Activated CD8-positive, alpha-beta memory T cell treated with anti-CD3 and anti-CD28 coated beads, Interleukin-2, amount 50 U/mL, for 1 hour (primary cell): ENCODE results near the gene HBB.
"Not testable (repeated sequence)": the region's sequence is repeated elsewhere in the genome, so short reads cannot be mapped to it uniquely, and the experiment has no call there.

Experiments used
- DNase-seq: peaks from one replicate; pipeline ENCODE4 v3.0.0-alpha.2; 2020; ENCODE audit errors: extremely low read depth

HBB gene

DNA sequence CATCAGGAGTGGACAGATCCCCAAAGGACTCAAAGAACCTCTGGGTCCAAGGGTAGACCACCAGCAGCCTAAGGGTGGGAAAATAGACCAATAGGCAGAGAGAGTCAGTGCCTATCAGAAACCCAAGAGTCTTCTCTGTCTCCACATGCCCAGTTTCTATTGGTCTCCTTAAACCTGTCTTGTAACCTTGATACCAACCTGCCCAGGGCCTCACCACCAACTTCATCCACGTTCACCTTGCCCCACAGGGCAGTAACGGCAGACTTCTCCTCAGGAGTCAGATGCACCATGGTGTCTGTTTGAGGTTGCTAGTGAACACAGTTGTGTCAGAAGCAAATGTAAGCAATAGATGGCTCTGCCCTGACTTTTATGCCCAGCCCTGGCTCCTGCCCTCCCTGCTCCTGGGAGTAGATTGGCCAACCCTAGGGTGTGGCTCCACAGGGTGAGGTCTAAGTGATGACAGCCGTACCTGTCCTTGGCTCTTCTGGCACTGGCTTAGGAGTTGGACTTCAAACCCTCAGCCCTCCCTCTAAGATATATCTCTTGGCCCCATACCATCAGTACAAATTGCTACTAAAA, at the start of gene HBB:
Gene HBB (minus strand): TSS at position 340 of the 579 bp plus-strand sequence. CDS start 50 bp downstream, at position 290.
- DNase-seq: no peak

DNA sequence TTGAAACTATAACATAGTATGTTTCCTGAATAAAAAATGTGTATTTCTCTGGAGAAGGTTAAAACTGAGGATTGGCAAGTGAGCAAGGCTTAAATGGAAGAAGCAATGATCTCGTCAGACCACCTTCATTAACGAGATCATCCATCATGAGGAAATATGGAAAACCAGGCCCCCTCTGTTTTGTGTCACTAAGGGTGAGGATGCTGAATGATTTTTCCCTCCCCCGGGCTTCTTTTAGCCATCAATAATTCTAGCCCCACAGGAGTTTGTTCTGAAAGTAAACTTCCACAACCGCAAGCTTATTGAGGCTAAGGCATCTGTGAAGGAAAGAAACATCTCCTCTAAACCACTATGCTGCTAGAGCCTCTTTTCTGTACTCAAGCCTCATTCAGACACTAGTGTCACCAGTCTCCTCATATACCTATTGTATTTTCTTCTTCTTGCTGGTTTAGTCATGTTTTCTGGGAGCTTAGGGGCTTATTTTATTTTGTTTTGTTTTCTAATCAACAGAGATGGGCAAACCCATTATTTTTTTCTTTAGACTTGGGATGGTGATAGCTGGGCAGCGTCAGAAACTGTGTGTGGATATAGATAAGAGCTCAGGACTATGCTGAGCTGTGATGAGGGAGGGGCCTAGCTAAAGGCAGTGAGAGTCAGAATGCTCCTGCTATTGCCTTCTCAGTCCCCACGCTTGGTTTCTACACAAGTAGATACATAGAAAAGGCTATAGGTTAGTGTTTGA, 48.7 kb upstream of the HBB start:
- DNase-seq: no peak

DNA sequence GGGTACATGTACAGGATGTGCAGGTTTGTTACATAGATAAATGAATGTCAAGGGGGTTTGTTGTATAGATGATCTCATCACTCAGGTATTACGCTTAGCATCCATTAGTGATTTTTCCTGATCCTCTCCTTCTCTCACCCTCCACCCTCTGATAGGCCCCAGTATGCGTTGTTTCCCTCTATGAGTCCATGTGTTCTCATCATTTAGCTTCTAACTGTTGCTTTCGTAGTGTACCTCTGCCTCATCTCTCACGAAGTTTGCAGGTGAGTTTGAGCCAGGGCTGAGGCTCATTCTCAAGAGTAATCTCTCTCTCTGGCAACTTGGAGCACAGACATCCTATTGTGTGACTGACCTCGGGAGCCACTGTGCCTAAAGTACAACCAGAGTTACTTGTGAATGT, 47.5 kb upstream of the HBB start:
- no peak for DNase-seq

DNA sequence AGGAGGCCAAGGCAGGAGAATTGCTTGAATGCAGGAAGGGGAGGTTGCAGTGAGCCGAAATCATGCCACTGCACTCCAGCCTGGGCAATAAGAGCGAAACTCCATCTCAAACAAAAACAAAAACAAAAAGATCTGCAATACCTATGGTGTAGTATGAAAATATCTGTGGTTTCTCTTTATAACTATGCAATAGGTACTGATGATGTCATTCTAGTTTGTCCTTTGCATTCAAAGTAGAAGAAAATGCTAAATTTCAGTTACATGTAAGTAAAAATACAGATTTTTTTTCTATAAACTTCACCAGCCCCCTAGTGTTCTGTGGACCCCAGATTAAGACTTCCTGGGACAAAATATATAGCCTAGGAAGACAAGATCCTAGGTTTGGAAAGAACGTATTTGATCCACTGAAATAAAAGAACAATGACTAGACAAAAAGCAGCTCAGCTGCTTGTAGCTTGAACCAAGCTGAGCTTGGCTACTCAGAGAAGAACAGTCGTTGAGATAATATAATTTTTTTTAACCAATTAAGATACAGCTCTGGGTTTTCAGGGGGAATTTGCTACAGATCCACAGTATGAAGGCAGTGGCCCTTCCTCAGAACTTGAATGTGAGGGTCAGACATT, 45.6 kb upstream of the HBB start:
- no peak for DNase-seq

DNA sequence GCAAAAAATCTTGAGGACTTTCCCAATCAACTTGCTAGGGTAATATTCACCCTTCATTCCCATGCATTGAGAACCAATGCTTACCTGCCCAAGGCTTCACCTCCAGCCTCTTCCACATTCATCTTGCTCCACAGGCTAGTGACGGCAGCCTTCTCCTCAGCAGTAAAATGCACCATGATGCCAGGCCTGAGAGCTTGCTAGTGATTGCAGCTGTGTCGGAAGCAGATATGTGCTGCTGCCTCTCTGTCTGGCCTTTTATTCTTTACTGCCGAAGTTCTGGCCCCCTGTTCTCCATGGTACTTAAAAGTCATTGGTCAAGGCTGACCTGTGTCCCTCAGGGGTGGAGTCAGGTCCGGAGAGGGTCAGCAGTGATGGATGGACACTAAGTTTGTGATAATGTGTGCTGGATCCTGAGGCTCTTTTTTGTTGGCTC, 42.9 kb upstream of the HBB start, which contains the start of gene HBE1:
Gene HBE1 (minus strand): TSS at position 231 of the 433 bp plus-strand sequence. CDS start 55 bp downstream, at position 176.
- DNase-seq: no peak

DNA sequence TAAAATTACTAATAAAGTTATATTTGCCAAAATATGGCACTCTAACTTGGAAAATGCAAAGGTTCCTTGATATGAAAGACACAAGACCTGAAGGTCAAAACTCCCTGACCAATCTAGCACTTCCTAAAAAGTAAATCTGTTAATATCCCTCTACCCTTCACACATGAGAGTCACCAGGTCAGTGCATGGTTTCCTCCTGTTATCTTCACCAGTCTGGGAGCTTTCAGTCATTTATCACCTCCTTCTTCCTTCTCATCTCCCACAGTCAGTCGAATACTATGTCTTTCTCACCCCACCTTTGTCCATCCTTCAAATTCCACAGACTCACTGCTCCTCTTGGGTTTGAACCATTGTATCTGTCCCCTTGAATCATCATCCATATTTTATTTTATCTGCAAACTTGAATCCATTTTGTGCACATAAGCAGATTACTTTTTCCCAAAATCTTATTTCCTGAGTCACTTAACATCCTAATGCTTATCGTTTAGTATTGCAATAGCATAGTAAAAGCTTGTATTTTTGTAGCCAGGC, 40.2 kb upstream of the HBB start:
- no peak for DNase-seq

DNA sequence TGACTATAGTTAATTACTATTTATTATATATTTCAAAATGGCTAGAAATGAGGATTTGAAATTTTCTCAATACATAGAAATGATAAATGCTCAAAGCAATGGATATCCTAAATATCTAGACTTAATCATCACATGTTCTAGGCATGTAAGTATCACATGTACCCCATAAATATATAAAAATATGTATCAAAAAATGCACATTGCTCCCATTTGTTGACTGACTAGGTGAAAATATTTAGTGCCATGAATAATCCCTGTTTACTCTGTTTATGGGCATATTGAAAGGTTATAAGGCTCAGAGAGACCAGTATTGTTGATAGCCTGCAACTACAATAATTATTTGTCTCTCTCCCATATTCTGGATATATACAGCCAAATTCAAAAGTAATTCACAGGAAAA, 39.7 kb upstream of the HBB start:
- no peak for DNase-seq

DNA sequence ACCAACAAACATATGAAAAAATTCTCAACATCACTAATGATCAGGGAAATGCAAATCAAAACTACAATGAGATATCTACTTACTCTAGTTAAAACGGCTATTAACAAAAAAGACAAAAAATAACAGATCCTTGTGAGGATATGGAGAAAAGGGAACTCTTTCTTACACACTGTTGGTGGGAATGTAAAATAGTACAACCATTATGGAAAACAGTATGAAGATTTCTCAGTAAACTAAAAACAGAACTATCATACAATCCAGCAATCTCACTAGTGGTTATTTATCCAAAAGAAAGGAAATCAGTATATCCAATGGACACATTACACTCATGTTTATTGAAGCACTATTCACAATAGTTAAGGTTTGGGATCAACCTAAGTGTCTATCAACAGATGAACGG, 39.0 kb upstream of the HBB start:
- DNase-seq: no peak

DNA sequence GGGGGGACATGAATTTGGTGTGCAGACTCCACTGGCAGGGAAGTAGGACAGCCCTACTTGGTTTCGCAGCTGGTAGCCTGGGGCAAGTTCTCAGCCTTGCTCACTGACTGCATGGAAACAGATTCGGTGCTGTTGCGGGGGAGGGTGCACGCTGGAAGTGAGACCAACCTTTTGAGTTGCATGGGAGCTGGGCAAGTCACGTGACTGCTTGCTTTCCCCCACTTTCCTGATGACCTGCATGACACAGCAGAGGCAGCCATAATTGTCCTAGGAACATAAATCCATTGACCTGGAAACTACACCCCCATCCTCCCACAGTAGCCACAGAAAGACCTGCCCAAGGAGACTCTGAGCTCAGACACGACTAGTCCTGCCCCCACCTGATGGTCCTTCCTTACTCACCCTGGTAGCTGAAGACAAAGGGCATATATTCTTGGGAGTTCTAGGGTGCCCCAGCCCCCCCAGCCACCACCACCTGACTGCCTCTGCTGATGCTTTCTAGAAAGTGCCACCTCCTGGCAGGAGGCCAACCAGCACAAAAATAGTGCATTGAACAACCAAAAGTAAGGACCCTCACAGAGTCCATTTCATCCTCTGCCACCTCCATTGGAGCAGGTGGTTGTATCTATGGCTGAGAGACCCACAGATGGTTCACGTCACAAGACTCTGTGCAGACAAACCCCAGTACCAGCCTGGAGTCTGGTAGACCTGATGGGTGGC, 31.8 kb upstream of the HBB start:
- DNase-seq: no peak

DNA sequence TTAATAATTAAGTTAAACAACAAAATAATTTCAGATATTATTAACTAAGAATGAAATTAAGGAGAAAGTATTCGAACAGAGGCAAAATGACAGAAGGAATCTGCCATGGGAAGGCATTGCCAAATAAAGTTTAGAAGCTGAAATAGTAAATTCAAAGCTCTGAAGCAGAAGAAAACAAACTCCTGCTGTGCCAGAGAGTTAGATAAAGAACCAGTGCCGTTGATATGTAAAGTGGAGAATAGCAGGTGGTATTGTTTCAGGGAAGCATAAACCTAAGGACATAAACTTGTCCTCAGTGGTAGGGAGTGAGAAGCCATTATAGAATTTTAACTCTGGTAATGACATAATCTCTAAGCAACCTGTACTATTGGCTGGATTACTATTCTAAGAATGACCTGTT, 30.4 kb upstream of the HBB start:
- no peak for DNase-seq

DNA sequence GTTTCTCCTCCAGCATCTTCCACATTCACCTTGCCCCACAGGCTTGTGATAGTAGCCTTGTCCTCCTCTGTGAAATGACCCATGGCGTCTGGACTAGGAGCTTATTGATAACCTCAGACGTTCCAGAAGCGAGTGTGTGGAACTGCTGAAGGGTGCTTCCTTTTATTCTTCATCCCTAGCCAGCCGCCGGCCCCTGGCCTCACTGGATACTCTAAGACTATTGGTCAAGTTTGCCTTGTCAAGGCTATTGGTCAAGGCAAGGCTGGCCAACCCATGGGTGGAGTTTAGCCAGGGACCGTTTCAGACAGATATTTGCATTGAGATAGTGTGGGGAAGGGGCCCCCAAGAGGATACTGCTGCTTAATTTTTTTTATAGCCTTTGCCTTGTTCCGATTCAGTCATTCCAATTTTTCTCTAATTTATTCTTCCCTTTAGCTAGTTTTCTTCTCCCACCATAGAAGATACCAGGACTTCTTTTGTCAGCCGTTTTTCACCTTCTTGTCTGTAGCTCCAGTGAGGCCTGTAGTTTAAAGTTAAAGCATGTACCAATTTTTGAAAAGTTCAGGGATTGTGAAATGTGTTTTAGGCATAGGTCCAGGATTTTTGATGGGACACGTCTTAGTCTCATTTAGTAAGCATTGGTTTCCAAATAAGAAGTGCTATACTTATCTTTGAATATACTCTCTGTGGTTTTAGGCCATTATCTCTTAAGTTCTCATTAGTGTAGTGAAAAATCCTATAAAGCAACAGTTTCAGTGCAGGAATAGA, 28.0 kb upstream of the HBB start, which contains the start of gene HBG2:
Gene HBG2 (minus strand): TSS at position 136 of the 768 bp plus-strand sequence. CDS start 53 bp downstream, at position 83.
- not testable (repeated sequence) for DNase-seq

DNA sequence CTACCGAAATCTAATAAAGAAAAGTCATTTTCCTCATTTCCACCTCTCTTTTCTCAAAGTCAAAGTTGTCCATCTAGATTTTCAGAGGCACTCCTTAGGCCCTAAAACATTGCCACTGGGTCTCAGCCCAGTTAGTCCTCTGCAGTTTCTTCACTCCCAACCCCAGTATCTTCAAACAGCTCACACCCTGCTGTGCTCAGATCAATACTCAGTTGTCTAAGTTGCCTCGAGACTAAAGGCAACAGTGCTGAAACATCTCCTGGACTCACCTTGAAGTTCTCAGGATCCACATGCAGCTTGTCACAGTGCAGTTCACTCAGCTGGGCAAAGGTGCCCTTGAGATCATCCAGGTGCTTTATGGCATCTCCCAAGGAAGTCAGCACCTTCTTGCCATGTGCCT, 27.2 kb upstream of the HBB start:
- DNase-seq: not testable (repeated sequence)

DNA sequence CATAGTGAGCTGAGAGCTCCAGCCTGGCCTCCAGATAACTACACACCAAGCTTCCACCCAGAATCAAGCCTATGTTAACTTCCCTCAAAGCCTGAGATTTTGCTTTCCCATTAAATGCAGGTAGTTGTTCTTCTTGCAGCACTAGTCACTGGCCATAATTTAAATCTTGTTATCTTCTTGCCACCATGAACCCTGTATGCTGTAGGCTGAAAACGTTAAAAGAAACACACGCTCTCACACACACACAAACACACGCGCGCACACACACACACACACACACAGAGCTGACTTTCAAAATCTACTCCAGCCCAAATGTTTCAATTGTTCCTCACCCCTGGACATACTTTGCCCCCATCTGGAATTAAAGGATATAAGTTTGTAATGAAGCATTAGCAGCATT, 26.6 kb upstream of the HBB start:
- not testable (repeated sequence) for DNase-seq

DNA sequence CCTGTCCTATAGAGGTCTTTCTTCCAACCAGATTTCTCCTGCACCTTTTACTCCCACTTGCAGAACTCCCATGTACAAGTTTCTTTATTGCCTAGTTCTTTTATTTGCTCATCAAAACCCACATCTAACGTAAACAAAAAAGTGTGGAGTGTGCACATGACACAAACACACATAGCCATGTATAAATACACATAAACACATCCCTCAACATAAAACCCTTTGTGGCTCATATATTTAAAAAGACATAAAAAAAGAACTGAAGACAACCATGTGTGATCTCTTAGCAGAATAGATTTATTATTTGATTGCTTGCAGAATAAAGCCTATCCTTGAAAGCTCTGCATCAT, 26.0 kb upstream of the HBB start:
- DNase-seq: no peak

DNA sequence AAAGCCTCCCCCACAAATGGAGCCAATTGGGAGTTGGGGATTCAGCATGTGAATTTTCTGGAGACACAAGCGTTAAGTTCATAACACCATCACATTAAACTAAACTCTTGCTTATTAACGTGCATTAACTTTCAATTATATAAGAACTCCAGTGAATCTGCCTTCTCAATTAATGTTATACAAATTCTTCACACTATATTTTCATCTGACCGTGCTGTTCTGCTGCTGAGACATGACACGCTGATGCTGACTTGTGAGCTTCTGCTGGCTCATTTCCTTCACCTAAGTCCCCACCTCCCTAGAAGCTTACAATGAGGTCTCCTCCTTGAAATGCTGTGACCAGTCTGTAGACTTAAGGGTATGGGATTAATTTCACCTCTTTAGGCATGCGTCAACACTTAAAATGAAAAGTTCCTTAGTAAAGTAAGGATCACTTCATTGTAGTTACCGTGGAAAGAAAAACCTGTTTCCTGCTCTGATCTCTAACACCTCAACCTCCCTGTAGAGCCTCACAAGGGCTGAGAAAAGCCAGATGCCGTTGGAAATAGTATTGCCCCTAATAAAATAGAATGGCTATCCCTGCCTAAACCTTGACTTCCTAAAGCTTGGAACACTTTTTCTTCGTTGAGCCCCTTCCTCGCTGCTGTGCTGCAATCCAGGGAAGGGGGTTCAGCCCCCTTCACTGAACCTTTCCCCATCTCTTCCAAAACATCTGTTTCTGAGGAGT, 25.5 kb upstream of the HBB start:
- no peak for DNase-seq

DNA sequence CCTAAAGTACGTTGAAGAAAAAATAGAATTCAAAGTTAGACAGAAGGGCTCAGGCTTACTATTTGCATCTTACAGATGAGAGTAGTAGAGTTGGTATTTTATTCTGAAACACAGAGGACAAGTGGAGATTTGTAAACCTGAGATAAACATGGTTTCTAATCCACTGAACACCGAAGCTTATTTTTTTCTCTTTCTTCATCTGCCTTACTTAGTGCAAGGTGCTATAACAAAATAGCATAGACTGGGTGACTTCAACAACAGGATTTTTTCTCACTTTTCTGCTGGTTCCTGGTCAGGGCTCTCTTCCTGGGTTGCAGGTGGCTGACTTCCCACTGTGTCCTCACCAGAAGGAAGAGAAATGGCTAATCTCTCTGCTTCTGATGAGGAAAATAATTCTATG, 24.9 kb upstream of the HBB start:
- no peak for DNase-seq

DNA sequence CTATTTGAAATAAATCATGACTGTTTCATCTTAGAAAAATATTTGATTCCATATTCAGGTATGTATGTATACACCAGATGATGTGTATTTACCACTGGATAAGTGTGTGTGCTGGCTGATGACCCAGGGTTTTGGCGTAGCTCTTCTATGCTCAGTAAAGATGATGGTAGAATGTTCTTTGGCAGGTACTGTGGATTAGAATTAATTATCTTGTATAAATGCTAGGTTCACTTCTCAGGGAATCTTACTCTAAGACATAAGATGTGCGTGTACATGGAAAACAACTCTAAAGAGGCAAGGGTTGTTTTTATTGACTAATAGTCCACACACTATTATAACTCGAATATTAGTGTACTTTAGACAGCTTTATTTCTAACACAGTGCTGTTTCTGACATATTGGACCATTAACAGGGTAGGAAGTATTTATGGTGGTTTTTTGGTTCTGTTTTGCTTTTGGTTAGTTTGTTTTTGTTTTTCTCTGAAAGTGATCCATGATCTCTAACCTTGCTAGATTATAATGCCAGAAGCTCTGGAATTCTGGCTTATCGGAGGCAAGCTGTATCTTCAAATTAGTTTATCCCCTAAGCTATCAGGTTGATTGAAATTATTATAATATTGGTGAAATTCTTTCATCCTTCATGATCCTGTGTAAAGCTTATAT, 23.8 kb upstream of the HBB start:
- no peak for DNase-seq

DNA sequence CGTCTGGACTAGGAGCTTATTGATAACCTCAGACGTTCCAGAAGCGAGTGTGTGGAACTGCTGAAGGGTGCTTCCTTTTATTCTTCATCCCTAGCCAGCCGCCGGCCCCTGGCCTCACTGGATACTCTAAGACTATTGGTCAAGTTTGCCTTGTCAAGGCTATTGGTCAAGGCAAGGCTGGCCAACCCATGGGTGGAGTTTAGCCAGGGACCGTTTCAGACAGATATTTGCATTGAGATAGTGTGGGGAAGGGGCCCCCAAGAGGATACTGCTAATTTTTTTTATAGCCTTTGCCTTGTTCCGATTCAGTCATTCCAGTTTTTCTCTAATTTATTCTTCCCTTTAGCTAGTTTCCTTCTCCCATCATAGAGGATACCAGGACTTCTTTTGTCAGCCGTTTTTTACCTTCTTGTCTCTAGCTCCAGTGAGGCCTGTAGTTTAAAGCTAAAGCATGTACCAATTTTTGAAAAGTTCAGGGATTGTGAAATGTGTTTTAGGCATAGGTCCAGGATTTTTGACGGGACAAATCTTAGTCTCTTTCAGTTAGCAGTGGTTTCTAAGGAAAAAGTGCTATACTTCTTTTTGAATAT, 23.0 kb upstream of the HBB start, which contains the start of gene HBG1:
Gene HBG1 (minus strand): TSS at position 51 of the 590 bp plus-strand sequence. CDS start 53 bp downstream, outside the sequence.
- not testable (repeated sequence) for DNase-seq

DNA sequence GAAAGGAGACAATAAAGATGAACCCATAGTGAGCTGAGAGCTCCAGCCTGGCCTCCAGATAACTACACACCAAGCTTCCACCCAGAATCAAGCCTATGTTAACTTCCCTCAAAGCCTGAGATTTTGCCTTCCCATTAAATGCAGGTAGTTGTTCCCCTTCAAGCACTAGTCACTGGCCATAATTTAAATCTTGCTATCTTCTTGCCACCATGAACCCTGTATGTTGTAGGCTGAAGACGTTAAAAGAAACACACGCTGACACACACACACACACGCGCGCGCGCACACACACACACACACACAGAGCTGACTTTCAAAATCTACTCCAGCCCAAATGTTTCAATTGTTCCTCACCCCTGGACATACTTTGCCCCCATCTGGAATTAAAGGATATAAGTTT, 21.6 kb upstream of the HBB start:
- DNase-seq: not testable (repeated sequence)
